DMS79 treated with DMSO at 0.1 percent for 48 hours (cell line): ENCODE measurements around the gene GPAT2.
"Not testable (repeated sequence)": the region's sequence is repeated elsewhere in the genome, so short reads cannot be mapped to it uniquely, and the experiment has no call there.

Source experiments
- DNase-seq: peaks from one replicate; lab custom pipeline; 2025; lab: John Stamatoyannopoulos, UW

The GPAT2 gene

GRCh38 chr2:96034792-96035191, at the start of gene GPAT2:
TSS of gene GPAT2 (minus strand) at chr2:96034916. CDS start at chr2:96032359, 2,557 bp downstream.
- not testable (repeated sequence) for DNase-seq

GRCh38 chr2:96083989-96084857, 49.5 kb upstream of the GPAT2 start:
- no peak for DNase-seq

GRCh38 chr2:96083064-96083939, 48.6 kb upstream of the GPAT2 start:
- no peak for DNase-seq

GRCh38 chr2:96082211-96083063, 47.7 kb upstream of the GPAT2 start:
- no peak for DNase-seq

- DNase-seq: no peak
Measured at GRCh38 chr2:96081042-96081441, 46.3 kb upstream of the GPAT2 start.

GRCh38 chr2:96075199-96075771, 40.6 kb upstream of the GPAT2 start:
- no peak for DNase-seq

- no peak for DNase-seq
Measured at GRCh38 chr2:96074156-96074555, 39.4 kb upstream of the GPAT2 start.

GRCh38 chr2:96073170-96073775, 38.6 kb upstream of the GPAT2 start:
- no peak for DNase-seq

GRCh38 chr2:96072746-96073145, 38.0 kb upstream of the GPAT2 start:
- no peak for DNase-seq

GRCh38 chr2:96071977-96072491, 37.3 kb upstream of the GPAT2 start:
- peak; percentile 54 for DNase-seq

GRCh38 chr2:96071087-96071976, 36.6 kb upstream of the GPAT2 start:
- DNase-seq: not testable (repeated sequence)

GRCh38 chr2:96070351-96070750, 35.6 kb upstream of the GPAT2 start:
- not testable (repeated sequence) for DNase-seq

- DNase-seq: not testable (repeated sequence)
Measured at GRCh38 chr2:96069878-96070277, 35.2 kb upstream of the GPAT2 start.

GRCh38 chr2:96067902-96068581, 33.3 kb upstream of the GPAT2 start:
- DNase-seq: peak; percentile 58

- DNase-seq: not testable (repeated sequence)
Measured at GRCh38 chr2:96067098-96067660, 32.5 kb upstream of the GPAT2 start.

GRCh38 chr2:96066511-96066910, 31.8 kb upstream of the GPAT2 start:
- not testable (repeated sequence) for DNase-seq

- DNase-seq: not testable (repeated sequence)
Measured at GRCh38 chr2:96065954-96066353, 31.2 kb upstream of the GPAT2 start.

- DNase-seq: no peak
Measured at GRCh38 chr2:96065381-96065930, 30.7 kb upstream of the GPAT2 start.
